Measurements from ENCODE around the gene UBALD1. TPM values are rescaled to one million over a fixed set of nuclear protein-coding genes. Genes with fewer than 3 reads are reported as not detected.
"Not testable (repeated sequence)": the region's sequence is repeated elsewhere in the genome, so short reads cannot be mapped to it uniquely, and the experiment has no call there.

Gene UBALD1
- polyA plus RNA-seq, 3 donors, result 23.4 to 28.5 (median 23.9) TPM

DNA sequence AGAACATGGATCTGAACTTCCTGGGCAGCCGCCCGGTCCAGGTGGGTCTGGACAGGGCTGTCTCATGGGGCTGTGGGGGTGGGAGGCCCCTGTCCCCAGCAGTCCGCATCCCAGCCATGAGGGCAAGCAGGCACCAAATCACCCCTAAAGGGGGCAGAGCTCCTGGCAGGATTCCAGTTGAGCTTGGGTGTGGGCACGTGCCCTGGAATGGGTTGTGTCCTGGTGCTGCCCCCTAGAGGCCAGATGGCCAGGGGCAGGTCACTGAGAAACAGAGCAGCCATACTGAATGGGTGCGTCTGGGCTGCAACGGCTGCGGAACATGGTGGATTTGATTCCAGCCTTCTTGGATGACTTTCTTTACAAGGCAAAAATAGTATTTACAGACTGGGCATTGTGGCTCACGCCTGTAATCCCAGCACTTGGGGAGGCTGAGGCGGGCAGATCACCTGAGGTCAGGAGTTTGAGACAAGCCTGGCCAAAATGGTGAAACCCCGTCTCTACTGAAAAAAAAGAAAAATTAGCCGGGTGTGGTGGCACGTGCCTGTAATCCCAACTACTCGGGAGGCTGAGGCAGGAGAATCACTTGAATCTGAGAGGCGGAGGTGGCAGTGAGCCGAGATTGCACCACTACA lies 35.9 kb upstream of the UBALD1 start:
- not testable (repeated sequence) for DNase-seq

DNA sequence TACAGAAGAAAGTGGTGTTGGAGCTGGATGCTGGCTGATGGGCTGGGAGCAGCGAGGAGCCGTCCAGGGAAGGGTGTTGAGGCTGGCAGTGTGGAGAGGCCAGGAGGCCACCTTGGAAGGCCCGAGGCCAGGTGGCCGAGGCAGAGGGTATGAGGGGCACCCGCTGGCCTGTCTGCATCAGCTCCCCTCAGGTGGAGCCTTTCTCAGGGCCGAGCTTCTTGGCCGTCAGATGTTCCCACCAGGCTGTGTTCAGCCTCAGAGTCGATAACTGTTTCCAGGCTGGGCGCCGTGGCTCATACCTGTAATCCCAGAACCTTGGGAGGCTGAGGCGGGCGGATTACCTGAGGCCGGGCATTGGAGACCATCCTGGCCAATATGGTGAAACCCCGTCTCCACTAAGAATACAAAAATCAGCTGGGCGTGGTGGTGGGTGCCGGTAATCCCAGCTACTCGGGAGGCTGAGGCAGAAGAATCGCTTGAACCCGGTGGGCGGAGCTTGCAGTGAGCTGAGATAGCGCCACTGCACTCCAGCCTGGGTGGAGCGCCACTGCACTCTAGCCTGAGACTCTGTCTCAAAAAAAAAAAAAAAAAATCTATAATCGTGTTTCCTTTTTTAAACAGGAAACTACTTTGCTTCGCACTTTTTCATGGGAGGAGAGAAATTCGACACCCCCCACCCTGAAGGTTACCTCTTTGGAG lies 35.2 kb upstream of the UBALD1 start:
- no peak for DNase-seq

DNA sequence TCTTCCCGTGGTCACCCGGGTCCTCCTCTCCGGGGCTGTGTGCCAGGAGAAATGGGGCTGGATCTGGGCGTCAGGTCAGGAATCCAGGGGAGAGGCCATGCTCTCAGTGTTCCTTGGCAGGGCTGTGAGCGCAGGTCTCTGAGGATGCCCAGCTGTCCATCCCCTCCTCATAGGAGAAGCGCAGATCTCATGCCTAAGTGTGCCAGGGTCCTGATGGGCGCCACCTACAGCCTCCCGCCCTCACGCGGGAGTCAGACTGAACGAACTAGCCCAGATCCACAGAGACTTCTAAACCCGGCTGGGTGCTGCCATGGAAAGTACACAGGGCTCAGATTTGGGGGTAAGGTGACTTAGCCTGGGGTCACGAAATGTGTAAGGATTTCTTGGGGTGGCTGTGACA lies 34.2 kb upstream of the UBALD1 start:
- no peak for DNase-seq

DNA sequence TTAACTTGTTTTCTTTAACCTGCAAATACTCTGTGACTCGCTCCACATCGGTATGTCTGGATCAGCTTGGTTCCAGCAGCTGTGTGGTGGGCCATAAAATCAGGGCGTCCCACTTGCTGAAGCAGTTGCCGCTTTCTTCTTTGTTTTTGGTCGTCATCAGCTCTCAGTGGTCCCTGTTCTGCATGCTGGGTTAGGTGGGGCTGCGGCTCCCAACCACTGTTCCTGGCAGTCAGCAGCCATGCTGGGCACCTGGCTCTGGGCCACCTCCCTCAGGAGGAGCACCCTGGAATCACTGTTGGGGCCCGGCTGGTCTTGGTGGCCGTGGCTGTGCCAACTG lies 32.9 kb upstream of the UBALD1 start:
- no peak for DNase-seq

DNA sequence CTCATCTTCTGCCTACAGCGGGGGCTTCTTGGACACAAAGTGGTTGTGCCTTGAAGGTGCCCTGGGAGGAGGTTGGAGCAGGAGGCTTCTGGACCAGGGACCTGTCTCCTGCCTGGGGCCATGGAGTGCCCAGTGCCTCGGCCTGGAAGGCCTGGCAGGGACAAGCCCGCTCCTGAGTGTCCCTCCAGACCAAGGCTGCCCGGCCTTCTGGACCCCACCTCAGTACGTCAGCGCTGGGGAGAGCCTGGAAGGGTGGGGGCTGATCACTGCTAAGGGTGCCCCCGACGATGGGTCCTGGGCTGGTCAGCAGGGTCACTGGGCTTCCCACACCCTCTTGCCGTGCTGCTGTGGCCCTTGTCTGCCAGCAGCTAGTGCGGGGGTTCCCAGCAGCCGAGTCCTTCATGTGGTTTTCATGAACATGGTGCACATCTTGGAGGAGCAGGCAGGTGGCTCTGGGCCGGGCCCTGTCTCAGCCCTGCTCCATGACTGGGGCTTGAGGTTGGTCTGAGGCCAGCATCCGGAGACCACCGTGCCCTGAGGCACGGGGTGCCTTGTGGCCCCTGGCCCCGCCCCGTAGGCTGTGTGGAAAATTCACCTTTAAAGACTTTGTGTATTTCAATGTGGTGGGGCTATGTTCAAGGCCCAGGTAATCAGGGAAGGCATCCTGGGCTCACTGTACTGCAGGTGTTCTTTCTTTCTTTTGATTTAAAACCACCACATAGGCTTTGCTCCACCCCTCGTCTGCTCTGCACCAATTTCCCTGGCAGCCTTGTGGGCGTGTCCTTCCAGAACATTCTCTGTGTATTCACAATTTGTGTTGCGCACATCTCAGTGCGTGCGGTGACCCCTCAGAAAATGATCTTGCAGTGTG lies 32.3 kb upstream of the UBALD1 start:
- DNase-seq, result no peak

DNA sequence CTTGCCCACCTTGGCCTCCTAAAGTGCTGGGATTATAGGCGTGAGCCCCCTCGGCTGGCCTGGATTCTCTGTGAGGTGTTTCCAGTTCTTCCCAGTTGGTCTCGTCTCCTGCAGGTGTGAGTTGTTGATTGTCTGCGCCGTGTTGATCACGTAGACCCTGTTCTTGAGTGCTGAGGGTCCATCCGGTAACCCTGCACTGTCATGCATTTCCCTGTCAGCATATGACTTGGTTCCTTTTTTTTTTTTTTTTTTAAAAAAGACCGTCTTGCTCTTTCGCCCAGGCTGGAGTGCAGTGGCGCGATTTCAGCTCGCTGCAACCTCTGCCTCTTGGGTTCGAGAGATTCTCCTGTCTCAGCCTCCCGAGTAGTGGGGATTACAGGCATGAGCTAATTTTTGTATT lies 27.2 kb upstream of the UBALD1 start:
- no peak for DNase-seq

DNA sequence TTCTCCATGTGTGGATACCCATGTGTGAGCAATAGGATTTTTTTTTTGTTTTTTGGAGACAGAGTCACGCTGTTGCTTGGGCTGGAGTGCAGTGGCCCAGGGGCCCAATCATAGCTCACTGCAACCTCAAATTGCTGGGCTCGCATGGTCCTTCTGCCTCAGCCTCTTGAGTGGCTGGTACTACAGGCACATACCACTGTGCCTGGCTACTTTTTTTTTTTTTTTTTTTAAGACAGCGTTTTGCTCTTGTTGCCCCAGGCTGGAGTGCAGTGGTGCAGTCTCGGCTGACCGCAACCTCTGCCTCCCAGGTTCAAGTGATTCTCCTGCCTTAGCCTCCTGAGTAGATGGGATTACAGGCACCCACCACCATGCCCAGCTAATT lies 26.6 kb upstream of the UBALD1 start:
- no peak for DNase-seq

DNA sequence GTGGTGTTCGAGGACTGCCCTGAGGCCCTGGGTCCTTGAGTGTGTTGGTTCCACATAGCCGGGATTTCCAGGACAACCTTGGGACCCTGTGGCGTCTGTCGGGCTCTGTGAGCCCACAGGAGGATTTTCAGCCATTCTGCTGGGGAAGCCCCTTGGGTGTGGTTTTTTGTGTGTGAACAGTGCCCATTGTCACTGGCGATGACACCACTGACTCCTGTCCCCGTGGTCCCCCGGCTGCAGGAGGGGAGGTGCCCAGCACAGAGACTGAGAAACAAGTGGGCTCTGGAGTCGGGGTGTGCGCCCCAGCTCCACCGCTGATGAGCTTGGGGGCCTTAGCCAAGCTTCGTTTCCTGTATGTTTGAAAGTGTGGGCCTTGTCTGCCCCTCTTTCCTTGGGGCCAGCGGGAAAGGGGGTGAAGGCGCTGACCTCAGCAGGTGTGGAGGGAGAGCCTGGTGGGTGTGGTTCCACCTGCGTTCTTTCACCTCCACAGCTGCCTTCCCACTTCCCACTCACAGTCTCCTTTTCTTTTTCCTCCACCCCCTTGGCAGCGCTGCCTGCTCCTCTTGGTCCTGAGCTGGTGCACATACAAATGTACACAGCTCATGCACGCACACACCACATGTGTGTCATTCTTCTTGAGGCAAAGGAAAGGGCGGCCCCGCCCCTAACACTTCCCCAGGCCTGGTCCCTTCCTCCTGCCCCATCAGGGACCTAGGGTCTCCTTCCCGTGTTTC lies 26.1 kb upstream of the UBALD1 start:
- DNase-seq, result no peak

DNA sequence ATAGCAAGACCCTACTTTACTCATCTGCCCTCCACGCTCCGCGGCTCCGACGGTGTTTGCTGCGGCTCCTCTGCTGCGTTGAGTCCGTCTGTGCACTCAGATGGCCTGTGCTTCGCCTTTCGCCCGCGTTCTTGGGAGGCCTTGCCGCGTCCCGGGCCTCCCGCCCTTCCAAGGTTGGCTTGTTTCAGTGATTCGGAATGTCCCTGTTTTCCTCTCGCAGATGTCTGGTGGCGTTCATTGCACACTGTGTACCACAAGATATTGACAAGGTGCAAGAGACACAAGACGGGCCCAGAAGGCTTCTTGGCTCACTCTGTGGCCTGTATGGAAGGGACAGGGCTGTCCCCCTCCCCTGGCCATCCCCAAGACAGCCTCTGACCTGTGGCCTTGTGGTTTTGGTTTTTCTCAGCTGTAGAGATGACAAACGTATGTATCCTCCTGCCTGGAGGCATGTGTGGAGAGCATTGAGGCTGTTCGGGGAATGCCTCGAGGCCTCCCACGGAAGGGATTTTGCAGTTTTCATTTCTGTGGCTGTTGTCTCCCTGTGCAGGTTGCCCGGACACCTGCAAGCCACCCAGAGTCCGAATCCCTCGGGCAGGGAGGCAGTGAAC lies 25.3 kb upstream of the UBALD1 start:
- no peak for DNase-seq

DNA sequence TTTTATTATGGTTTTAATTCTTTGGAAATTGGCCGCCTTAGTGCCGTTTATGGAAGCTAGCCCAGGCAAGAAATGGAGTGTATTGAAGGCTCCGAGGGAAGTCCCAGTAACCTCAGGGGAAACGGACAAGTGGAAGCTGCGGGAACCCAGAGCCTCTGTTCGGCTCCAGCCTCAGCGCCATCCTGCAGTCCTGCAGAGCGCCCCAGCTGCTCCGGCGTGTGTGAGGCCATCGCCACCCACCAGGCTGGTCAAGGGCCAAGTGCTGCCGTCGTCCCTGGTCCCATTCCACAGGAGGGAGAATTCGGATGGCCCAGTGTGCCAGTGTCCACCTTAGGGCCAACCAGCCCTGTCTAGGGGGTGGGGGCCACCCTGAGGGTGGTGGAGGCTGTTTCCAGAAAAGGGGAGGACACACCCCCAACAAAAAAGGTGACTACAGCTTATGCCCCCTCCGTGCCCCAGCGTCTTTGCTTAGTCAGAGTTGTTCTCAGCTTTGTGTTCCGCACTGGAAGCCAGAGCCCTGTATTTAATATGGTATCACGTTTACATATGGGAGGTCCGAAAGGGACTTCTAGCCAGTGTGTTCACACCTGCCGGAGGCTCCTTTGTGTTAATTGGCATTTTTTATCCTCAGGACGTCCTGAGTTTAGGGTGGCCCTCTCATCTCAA lies 22.9 kb upstream of the UBALD1 start:
- DNase-seq, result no peak

DNA sequence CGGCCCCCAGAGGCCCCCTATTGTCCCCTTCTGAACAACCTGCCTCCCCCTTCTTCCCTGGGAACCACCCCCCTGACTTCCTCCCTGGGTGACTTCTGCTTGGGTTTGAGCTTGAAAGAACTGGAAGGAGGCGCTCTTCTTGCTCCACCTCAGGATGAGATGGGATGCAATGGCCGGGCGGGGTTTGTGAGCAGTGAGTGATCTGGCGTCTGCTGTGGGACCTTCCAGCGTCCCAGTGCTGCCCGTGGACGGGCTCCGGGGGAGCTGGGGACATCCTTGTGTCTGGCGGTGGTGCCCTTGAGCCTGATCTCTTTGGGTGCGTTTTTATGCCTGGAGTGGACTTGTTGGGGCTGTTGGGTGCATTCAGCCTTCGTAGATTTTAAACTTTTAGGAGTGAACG lies 21.5 kb upstream of the UBALD1 start:
- no peak for DNase-seq

DNA sequence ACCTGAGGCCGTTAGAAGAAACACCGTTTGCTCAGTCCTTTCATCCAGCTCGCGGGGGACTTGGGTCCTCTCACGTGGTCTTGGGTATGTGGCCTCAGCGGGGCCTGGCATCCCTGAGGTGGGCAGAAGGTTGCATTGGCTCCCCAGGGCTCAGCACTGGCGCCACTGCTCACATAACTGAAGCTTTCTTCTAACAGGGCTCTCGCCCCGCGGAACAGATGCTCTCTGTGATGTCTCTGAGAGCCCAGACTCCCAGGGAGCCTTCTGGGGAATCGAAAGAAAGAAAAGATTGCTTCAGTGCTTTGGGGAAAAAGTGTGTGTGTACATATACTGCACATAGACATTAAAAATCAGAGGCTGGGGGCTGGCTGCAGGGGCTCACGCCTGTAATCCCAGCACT lies 20.1 kb upstream of the UBALD1 start:
- DNase-seq, result no peak

DNA sequence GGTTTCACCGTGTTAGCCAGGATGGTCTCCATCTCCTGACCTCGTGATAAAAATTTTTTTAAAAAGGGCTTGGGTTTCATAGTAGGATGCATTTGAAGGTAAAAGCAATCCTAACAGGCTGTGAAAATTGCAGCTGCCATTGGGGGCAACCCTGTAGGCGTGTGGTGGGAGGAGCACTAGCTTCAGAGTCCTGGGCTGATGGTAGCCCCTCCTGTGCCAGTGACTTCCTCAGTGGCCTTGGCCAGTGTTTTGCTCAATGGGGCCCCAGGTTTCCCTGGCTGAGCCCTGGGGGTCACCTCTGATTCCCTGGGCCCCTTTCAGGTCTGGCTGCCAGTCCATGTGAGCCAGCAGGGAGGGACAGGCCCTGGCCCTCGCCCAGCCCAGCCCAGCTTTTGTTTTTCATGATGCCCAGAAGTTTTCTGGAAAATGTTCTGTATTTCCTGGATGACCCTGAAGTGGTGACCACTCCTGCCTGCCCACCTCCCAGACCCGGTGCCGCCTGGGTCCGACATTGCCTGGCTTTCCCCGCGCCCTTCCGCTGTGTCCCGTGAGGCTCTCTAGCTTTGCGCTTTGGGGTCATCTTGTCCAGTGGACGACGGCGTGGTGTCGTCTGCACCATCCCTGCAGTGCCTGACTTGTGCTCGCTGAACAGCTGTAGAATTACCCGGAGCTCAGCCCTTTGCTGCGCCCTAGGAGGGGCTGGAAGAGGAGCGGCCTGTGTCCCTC lies 19.4 kb upstream of the UBALD1 start:
- no peak for DNase-seq

DNA sequence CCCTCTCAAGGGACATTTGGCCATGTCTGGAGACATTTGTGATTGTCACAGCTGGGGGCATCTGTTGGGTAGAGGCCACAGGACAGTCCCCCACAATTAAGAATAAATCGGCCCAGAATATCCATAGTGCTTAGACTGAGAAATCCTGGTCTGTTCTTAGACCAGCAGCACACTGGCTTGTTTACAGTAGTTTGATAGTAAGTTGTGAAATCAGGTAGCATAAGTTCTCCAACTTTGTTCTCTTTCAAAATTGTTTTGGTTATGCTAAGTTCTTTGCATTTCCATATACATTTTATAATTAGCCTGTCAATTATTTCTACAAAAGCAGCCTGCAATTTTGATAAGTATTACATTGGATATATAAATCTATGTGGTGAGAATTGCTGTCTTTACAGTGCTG lies 16.8 kb upstream of the UBALD1 start:
- DNase-seq, result no peak

DNA sequence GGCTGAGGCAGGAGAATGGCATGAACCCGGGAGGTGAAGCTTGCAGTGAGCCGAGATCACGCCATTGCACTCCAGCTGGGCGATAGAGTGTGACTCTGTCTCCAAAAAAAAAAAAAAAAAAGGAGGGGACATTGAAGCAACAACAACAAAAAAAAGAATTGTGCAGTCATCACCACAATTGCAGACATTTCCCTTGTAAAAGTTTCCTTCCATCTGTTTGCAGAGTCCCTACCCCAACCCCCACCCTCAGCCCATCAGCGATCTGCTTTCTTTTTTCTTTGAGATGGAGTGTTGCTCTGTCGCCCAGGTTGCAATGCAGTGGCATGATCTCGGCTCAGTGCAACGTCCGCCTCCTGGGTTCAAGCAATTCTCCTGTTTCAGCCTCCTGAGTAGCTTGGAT lies 13.6 kb upstream of the UBALD1 start:
- no peak for DNase-seq

DNA sequence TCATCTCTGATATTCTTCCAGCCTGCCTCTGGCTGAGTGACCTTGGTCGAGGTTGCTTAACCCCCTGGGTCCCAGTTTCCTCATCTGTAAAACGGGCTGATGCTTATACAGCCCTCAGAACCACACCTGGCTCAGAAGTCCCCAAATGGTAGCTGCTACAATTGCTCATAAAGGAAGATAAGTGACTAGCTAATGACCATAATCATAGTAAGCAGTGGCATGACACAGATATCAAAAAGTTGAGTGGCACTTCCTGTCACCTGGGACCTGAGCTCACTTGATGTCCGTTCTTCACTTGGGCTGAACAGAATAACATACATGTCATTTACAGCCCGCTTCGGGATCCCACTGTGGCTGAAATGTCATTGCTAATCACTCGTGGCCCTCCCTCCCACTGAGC lies 11.7 kb upstream of the UBALD1 start:
- no peak for DNase-seq

DNA sequence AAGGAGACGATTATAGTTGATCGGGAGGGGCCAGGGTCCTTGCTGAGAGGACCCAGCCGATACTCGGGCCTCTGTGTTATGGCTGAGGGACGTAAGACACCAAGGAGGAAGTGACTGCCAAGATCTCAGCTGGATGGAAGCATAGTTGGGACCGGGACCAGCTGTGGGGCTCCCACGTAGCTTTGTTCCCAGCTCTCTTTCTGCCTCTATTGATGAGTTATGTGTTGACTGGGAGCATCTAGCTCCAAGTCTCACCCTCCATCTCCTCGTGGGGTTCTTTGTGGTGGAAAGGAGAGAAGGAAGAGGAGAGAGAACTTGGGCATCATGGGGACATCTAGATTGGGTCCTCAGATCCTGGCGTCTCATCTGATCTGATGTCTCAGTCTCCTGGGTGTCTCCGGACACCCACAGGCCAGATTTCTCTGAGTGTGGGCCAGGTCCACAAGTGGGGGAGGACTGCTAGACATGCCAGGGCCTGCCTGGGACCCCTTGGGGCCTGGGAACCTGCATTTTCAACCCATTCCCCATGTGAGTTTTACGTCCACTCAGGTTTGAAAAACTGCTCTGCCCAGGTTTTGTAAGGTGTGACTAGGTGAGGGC lies 11.0 kb upstream of the UBALD1 start:
- DNase-seq, result no peak

DNA sequence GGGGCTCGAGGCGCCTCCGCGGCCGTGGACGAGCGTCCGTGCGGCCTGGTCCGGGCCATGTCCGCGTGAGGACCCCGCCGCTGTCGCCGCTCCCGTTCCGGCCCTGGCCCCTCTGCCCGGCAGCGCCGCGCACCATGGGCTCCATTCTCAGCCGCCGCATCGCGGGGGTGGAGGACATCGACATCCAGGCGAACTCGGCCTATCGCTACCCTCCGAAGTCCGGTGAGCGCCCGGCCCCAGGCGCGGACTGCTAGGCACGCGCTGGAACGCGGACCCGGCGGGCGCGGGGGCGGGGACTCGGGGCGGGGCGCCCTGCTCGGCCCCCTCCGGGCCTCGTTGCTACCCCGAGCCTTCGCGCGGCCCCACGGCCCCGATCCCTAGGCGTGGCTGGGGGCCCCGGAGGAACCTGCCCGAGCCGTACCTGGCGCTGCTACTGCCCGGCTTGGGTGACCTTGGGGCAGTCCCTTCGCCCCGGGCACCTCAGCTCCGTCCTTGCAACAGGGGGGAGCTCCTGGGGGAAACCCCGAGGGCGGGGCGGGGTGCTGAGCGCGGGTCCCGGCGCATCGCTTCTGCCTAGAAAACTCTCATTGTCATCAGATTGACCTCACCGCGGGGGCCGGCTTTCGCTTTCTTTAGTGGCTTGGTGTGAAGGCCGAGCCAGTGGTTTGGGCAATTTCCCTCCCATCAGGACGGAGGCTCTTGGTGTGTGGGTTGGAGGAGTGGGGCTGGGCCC lies 10.3 kb upstream of the UBALD1 start:
- peak; percentile 43 for DNase-seq

DNA sequence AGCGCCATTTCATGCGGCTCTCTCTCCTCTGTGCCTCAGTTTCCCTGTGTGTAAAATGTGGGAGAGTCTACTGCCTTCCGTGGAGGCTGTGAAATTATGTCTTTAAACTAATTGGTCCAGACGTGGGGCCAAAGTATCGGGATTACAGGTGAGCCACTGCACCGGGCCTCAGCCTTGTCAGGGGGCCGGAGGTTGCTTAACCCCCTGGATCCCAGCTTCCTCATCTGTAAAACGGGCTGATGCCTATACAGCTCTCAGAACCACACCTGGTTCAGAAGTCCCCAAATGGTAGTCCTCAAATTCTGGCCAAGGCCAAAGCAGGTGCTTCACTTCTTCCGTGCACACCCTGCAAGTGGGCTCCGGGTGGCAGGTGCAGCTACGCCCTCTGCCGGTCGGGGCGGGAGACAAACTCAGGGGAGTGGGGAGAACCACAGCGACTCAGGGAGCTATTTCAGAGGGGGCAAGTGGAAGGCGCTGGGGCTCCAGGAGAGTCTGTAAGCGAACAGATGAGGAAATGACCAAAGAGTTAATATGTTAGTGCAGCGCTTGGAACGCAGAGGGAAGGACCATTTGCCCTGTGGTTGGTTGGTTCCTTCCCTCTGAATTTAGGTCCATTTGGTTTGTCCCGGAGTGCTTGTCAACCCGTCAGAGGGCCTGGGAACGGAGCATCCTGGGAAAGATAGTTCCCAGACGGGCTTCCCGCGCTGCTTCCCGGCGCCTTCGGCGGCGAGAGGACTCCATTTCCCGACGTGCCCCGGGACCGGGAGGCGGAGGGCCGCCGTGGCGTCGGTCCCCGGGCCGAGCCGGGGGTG lies 9.5 kb upstream of the UBALD1 start, which contains the start of gene MGRN1:
Gene MGRN1, plus strand, starts transcription at position 812 of the 812 bp plus-strand sequence. CDS start 135 bp downstream, outside the sequence.
- peak; percentile 98 for DNase-seq
